Thoracic aorta (tissue), 2 donors: ENCODE results near the gene BASP1. TPM values are rescaled to one million over a fixed set of nuclear protein-coding genes. Genes with fewer than 3 reads are reported as not detected.
"Not testable (repeated sequence)": the region's sequence is repeated elsewhere in the genome, so short reads cannot be mapped to it uniquely, and the experiment has no call there.

ENCODE experiments used
- ATAC-seq: fragments of 150-250 bp; one replicate; pipeline ENCODE4 v1.8.0; 2017; ENCODE audit warnings: low read depth; ENCODE audit not compliant: insufficient number of reproducible peaks, low FRiP score
- DNase-seq: peaks from one replicate; pipeline ENCODE4 v3.0.0-alpha.2; 2020; ENCODE audit warnings: low spot score
- H3K27ac ChIP-seq, 2 donors: fragments of 200-600 bp; sonication (generic); 1 replicate in 1 of 2; 2 replicates in 1 of 2; pipeline ENCODE4 v1.5.1; 2016; ENCODE audit warnings: mild to moderate bottlenecking in 2 of 2, moderate library complexity in 2 of 2
- H3K27me3 ChIP-seq: fragments of 200-600 bp; sonication (generic); replicated peaks from 2 replicates; pipeline ENCODE4 v1.6.0; 2016; ENCODE audit warnings: mild to moderate bottlenecking; ENCODE audit not compliant: insufficient read depth
- H3K36me3 ChIP-seq: fragments of 200-600 bp; sonication (generic); one replicate; pipeline ENCODE4 v1.5.1; 2016
- H3K4me1 ChIP-seq, 2 donors: fragments of 200-600 bp; sonication (generic); 1 replicate in 1 of 2; 2 replicates in 1 of 2; pipeline versions ENCODE4 v1.5.1 to v1.6.0; 2016; ENCODE audit warnings: low read depth in 2 of 2, mild to moderate bottlenecking in 1 of 2; ENCODE audit not compliant: control insufficient read depth in 1 of 2
- H3K4me3 ChIP-seq: fragments of 200-600 bp; sonication (generic); 2 replicates; pipeline ENCODE4 v1.5.1; 2016; ENCODE audit warnings: mild to moderate bottlenecking
- H3K9me3 ChIP-seq: fragments of 200-600 bp; sonication (generic); 2 replicates; pipeline ENCODE4 v1.5.1; 2016
- total RNA-seq, 2 donors: library from RNA; depleted of rRNA; stranded (reverse); fragments of >200 nt; gene quantifications; one replicate each; pipeline versions ENCODE4 v1.1.0 to v1.2.3, GENCODE V29; 2016
- TF ChIP-seq, protein P1 (sequence below): fragments of 200-600 bp; sonication (generic); IDR thresholded peaks from one replicate; pipeline ENCODE4 v1.5.1; 2019; ENCODE audit warnings: antibody characterized with exemption

BASP1 gene
- total RNA-seq, 2 donors from 2014 or later = 37.1 to 48.8 TPM

DNA sequence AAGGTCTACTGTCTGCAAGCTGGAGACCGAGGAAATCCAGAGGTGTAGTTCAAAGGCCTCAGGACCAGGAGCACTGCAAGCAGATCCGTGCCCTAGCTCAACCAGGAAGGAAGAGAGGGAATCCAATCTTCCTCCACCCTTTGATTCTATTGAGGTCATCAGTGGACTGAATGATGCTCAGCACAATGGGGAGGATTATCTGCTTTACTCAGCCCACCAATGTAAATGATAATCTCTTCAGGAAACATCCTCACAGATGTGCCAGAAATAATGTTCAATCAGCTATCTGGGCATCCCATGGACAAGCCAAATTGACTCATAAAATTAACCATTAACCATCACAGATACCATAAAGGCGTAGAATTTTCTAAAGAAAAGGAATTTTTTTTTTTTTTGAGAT lies 92.0 kb downstream of the BASP1 start:
- DNase-seq = no peak
- peaks cover 12 to 23% of the 10 kb centered on the region in 2 donors for H3K4me1 ChIP-seq
- no peak overlapping the region for H3K27ac ChIP-seq
- no peak overlapping the region for H3K4me3 ChIP-seq
- no peak for ATAC-seq
- no peaks in the 10 kb centered on the region for H3K27me3 ChIP-seq
- TF ChIP-seq, protein P1, sequence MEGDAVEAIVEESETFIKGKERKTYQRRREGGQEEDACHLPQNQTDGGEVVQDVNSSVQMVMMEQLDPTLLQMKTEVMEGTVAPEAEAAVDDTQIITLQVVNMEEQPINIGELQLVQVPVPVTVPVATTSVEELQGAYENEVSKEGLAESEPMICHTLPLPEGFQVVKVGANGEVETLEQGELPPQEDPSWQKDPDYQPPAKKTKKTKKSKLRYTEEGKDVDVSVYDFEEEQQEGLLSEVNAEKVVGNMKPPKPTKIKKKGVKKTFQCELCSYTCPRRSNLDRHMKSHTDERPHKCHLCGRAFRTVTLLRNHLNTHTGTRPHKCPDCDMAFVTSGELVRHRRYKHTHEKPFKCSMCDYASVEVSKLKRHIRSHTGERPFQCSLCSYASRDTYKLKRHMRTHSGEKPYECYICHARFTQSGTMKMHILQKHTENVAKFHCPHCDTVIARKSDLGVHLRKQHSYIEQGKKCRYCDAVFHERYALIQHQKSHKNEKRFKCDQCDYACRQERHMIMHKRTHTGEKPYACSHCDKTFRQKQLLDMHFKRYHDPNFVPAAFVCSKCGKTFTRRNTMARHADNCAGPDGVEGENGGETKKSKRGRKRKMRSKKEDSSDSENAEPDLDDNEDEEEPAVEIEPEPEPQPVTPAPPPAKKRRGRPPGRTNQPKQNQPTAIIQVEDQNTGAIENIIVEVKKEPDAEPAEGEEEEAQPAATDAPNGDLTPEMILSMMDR = no peak
- H3K36me3 ChIP-seq = no peaks in the 10 kb centered on the region
- H3K9me3 ChIP-seq = no peaks in the 10 kb centered on the region

DNA sequence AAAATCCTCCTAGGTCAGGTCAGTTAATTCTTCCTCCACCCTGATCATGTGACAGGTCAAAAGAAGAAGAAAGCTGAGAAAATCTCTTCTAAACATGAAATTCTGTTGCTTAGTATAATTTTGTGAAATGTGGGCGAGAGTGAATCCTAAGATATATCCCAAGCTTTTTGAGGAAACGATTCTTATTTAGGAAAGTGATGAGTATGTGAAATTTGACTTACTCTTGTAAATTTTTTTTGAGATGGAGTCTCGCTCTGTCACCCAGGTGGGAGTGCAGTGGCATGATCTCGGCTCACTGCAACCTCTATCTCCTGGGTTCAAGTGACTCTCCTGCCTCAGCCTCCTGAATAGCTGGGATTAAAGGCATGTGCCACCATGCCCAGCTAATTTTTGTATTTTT lies 93.1 kb downstream of the BASP1 start:
- H3K4me3 ChIP-seq, H3K27me3 ChIP-seq, ATAC-seq, DNase-seq, H3K27ac ChIP-seq, H3K36me3 ChIP-seq, H3K9me3 ChIP-seq: not testable (repeated sequence)
- peaks cover 5 to 13% of the 10 kb centered on the region in 2 donors for H3K4me1 ChIP-seq

DNA sequence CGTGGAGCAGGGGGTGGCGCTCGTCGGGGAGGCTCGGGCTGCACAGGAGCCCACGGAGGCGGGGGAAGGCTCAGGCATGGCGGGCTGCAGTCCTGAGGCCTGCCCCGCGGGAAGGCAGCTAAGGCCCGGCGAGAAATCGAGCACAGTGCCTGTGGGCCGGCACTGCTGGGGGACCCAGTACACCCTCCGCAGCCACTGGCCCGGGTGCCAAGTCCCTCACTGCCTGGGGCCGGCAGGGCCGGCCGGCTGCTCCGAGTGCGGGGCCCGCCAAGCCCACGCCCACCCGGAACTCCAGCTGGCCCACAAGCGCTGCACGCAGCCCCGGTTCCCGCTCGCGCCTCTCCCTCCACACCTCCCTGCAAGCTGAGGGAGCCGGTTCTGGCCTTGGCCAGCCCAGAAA lies 94.4 kb downstream of the BASP1 start:
- H3K4me3 ChIP-seq, H3K36me3 ChIP-seq, H3K27ac ChIP-seq, H3K27me3 ChIP-seq, DNase-seq, H3K4me1 ChIP-seq, H3K9me3 ChIP-seq, ATAC-seq: not testable (repeated sequence)

DNA sequence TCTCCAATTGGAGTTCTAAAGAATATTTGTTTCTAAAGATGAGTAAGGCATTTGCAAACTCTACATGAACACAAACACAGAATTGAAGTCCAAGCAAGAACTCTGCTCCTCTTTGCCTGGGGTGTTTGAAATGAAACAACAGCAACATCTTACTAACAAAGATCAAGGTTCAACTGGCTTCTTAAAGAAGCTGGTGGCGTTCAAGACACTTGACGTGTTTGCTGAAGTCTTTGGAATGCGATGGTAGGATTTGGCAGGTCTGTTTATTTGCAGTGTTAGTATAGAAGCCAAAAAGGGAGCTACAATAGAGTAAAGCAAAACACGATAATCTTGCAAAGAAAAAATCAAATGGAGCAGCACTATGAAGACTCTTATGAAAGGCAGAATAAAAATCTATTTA lies 94.9 kb downstream of the BASP1 start:
- H3K27me3 ChIP-seq = no peaks in the 10 kb centered on the region
- TF ChIP-seq, protein P1 = no peak
- DNase-seq = no peak
- no peak for ATAC-seq
- no peaks in the 10 kb centered on the region for H3K9me3 ChIP-seq
- H3K4me3 ChIP-seq = no peak overlapping the region
- H3K4me1 ChIP-seq = no peaks in the 10 kb centered on the region
- H3K27ac ChIP-seq = no peak overlapping the region
- H3K36me3 ChIP-seq = no peaks in the 10 kb centered on the region

DNA sequence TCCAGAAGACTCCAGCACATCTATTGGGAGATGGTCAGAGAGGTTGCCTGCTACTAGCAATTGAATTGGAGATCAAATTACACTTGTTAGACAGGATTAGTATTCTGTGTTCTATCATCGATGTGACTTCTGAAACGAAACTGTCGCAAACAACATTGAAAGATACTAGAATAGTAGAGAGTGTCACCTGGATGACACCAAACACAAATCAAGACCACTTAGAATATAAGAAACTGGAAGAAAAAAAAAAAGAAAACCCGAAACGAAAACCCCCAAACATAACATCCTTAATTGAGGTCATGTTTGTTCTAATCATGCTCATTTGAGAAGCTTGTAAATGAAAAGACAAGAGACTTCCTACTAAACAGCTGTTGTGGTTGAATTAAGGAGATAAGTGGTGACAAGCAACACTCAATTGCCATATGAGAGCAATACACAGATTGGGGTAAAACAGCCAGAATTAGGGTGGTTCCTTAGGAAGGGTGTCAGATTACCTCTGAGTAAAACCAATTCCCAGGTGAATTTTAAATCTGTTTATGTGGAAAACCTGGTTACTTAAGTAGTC lies 97.6 kb downstream of the BASP1 start:
- ATAC-seq (no peak), DNase-seq (no peak)
- Histone ChIP-seq H3K36me3 (no peaks in the 10 kb centered on the region), H3K4me3 (no peak overlapping the region), H3K27ac (no peak overlapping the region), H3K27me3 (no peaks in the 10 kb centered on the region), H3K4me1 (no peaks in the 10 kb centered on the region), H3K9me3 (no peaks in the 10 kb centered on the region)
- TF ChIP-seq, protein P1 = no peak

DNA sequence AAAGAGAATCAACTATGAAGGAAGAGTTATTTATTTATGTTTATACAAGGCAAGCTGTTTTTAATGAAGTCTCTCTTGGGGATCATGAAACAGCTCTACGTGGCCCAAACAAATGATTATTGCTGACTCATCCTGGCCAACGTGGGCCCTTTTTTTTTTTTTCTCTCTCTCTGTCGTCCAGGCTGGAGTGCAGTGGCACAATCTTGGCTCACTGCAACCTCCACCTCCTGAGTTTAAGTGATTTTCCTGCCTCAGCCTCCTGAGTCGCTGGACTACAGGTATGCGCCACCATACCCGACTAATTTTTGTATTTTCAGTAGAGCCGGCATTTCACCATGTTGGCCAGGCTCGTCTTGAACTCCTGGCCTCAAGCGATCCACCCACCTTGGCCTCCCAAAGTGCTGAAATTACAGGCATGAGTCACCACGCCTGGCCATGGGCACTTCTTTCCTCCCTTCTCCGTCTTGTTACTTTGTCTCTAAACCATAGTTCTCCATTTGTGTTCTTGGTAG lies 98.3 kb downstream of the BASP1 start:
- TF ChIP-seq, protein P1 = no peak
- H3K27me3 ChIP-seq = no peaks in the 10 kb centered on the region
- H3K9me3 ChIP-seq = no peaks in the 10 kb centered on the region
- DNase-seq (no peak), ATAC-seq (no peak)
- no peaks in the 10 kb centered on the region for H3K36me3 ChIP-seq
- no peak overlapping the region for H3K4me3 ChIP-seq
- no peaks in the 10 kb centered on the region for H3K4me1 ChIP-seq
- no peak overlapping the region for H3K27ac ChIP-seq
